HUES6 (cell line): Measurements from ENCODE around the gene B4GALT6.

Experiments
- H3K27ac ChIP-seq: 2 replicates; pipeline ENCODE4 v1.7.0; 2013; ENCODE audit warnings: low read depth, mild to moderate bottlenecking, low read length, inconsistent platforms
- H3K27me3 ChIP-seq: 2 replicates; pipeline ENCODE4 v1.6.1; 2013; ENCODE audit warnings: low read length; ENCODE audit not compliant: control insufficient read depth, insufficient read depth
- H3K36me3 ChIP-seq: 2 replicates; pipeline ENCODE4 v1.6.1; 2013; ENCODE audit warnings: low read length; ENCODE audit not compliant: control insufficient read depth, insufficient read depth
- H3K4me1 ChIP-seq: 2 replicates; pipeline ENCODE4 v1.6.1; 2013; ENCODE audit warnings: low read length; ENCODE audit not compliant: control insufficient read depth, insufficient read depth
- H3K4me3 ChIP-seq: 2 replicates; pipeline ENCODE4 v1.5.1; 2013; ENCODE audit warnings: low read depth, low read length
- H3K9ac ChIP-seq: one replicate; pipeline ENCODE4 v1.6.1; 2013; ENCODE audit warnings: mild to moderate bottlenecking, low read length
- H3K9me3 ChIP-seq: 2 replicates; pipeline ENCODE4 v1.6.1; 2013; ENCODE audit warnings: low read depth, low read length; ENCODE audit not compliant: control insufficient read depth, insufficient read depth

The B4GALT6 gene

DNA sequence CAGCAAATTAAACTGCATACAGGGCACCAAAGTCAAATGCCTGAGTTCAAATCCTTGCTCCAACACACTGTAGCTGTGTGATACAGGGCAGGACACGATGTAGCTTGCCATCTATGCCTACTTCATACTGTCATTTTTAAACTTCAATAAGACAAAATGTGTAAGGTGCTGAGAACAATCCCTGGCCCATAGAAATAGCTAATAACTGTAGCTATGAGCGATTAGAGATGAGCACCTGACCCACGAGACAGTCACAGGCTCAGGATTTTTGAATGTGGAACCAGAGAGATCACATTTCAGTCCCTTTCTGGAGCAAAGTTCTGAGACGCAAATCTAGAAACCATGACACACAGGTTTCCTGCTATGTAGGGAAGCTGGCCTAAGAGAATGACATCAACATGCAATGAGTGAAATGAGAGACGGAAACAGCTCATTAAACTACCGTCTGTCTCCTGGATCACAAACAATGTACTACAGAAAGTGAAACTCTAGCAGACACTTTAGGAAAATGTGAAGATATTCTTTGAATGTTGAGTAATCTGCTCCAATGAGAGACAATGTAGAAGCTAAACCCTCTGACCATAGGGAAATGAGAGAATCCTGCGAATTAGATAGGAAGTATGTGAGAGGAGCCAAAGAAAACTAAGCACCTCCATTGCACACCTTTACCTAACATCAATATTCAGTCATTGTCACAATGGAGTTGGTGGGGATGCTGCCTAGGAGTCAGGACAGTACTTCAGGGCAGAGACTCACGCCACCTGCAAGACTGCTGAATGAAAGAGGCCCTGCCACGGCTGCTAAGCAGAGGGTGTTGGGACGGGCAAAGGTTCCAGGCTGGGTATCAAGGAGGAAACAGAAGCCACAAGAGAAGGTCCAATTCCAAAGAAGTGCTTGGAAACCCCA is 25.5 kb downstream of the B4GALT6 start:
- H3K27me3 ChIP-seq = no peaks in the 10 kb centered on the region
- H3K4me3 ChIP-seq = no peak overlapping the region
- peaks cover 32% of the 10 kb centered on the region for H3K36me3 ChIP-seq
- H3K27ac ChIP-seq = no peak overlapping the region
- H3K9me3 ChIP-seq = peaks cover 2% of the 10 kb centered on the region; the same call in 1 of the 2 replicates
- no peaks in the 10 kb centered on the region; the same call in 1 of the 2 replicates for H3K4me1 ChIP-seq
- no peak overlapping the region for H3K9ac ChIP-seq

DNA sequence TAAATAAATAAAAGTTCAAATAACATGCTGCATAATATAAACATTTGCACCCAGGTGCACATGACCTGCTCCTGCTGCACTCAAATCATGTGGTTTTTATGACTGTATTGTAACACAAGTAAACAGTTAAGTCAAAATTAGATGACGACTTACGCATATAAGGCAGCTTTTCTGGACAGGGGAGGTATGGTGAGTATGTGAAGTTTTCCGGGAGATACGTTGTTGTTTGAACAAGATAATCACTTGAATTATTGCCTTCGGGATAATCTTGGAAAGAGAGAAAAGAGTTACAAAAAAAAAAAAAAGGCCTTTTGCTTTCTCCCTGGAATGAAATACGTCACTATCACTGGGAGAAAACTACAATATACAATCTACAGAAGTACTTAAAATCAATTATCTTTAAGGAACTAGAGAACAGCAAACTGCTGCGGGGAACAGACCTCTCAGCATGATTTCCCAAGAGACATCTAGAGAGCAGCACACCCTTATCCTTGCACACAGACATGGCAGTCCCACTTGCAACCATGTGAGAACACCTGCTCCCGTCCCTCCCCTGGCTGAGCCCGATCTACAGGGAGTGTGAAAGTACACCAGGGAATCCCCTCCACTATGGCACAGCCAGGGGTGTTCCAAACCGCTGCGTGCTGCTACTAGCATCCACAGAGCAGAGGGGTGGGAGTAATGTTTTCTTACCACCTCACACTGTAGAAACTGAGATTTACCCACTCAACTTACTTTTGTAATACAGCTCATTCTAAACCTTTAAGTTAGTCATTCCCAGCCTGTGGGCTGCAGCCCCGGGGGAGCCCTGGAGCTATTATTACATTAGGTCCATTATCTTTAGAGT is 26.3 kb downstream of the B4GALT6 start:
- H3K4me3 ChIP-seq = no peak overlapping the region
- H3K27ac ChIP-seq = no peak overlapping the region
- H3K27me3 ChIP-seq = no peaks in the 10 kb centered on the region
- no peak overlapping the region for H3K9ac ChIP-seq
- peaks cover 2% of the 10 kb centered on the region; the same call in 1 of the 2 replicates for H3K9me3 ChIP-seq
- H3K4me1 ChIP-seq = no peaks in the 10 kb centered on the region; the same call in 1 of the 2 replicates
- H3K36me3 ChIP-seq = peaks cover 27% of the 10 kb centered on the region

- Histone ChIP-seq H3K4me3 (no peak overlapping the region), H3K4me1 (no peaks in the 10 kb centered on the region; the same call in 1 of the 2 replicates), H3K9me3 (peaks cover 2% of the 10 kb centered on the region; the same call in 1 of the 2 replicates)
Measured at GRCh38 chr18:31656754-31657153, 27.6 kb downstream of the B4GALT6 start.

DNA sequence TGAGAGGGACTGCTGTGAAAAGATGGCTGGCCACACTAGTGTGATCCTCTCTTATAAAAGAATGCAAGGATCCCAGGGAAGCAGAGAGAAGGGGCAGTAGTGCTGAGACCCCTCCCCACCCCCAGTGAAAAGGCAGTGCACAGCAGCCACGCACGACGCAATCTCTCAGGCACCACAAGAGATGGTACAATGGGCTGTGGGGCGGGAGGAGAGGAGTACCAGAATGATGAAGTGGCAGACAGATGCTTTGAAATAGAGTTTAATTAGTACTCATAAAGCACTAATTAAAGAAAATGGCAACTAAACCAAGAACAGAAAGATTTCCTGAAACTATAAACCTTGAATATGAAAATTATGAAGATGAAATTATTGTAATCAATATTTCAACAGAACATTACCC is 29.0 kb downstream of the B4GALT6 start:
- Histone ChIP-seq H3K9ac (no peak overlapping the region), H3K27ac (no peak overlapping the region), H3K36me3 (peaks cover 23% of the 10 kb centered on the region), H3K9me3 (no peaks in the 10 kb centered on the region), H3K4me1 (peaks cover 8% of the 10 kb centered on the region), H3K27me3 (no peaks in the 10 kb centered on the region), H3K4me3 (no peak overlapping the region)

More at GRCh38 chr18:31656754-31657153, 27.6 kb downstream of the B4GALT6 start:
- H3K27ac ChIP-seq = no peak overlapping the region
- no peak overlapping the region for H3K9ac ChIP-seq
- H3K27me3 ChIP-seq = no peaks in the 10 kb centered on the region
- H3K36me3 ChIP-seq = peaks cover 29% of the 10 kb centered on the region

DNA sequence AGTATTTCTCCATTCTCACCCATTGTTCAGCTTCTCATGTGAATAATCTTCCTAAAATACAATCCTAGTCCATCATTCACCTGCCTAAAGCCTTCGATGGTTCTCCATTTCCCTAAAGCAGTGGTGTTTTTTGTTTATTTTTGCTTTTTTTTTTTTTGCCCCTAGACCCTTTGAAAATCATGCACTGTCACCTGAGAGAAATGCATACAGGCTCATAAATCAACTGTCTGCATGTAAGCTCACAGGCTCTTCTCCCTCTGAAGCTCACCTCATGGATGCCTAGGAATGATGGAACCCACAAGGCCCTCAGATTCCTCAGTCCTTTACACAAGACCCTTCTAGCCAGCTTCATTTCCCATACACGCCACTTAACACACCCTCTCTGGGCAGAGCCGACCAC is 31.5 kb downstream of the B4GALT6 start:
- Histone ChIP-seq H3K9ac (no peak overlapping the region), H3K27ac (no peak overlapping the region), H3K9me3 (no peaks in the 10 kb centered on the region), H3K36me3 (peaks cover 21% of the 10 kb centered on the region), H3K4me3 (no peak overlapping the region), H3K4me1 (peaks cover 21% of the 10 kb centered on the region), H3K27me3 (no peaks in the 10 kb centered on the region)

DNA sequence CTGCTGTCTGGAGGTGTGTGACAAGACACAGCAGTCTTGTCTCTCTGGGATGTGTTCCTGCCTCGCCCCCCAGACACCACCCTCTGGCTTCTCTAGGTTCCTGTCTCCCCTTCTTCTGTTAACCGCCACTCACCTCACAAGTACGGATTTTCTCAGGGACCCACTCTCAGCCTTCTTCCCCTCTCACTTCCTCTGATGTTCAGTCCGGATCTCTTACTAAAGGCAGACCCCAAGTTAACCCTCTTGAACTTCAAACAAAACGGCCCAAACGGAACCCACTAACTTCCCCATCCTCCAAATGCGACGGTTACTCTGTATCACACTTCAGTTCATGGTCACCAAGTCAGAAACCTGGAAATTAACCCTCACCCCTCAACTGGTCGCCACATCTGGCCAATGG is 32.0 kb downstream of the B4GALT6 start:
- H3K4me1 ChIP-seq = peaks cover 26% of the 10 kb centered on the region
- H3K27ac ChIP-seq = no peak overlapping the region
- H3K9ac ChIP-seq = no peak overlapping the region
- no peaks in the 10 kb centered on the region for H3K9me3 ChIP-seq
- no peaks in the 10 kb centered on the region for H3K27me3 ChIP-seq
- H3K4me3 ChIP-seq = no peak overlapping the region
- H3K36me3 ChIP-seq = peaks cover 19% of the 10 kb centered on the region

DNA sequence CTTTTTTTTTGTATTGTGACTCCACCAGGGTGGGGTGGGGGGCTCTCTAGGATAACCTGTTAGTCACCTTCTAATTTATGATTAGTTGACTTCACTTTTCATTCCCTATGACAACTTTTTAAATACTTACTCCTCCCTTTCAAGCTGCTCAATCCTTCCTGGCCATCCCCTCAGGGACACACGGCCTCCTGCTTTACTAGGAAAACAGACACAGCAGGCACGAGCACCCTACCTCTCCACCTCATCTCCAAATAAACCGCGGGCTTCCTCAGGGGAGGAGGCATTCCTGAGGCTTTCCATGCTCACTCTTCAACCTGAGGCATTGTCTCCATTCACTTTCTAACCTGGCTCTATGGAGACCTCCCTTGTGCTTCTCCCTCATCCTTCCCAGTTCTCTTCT is 33.0 kb downstream of the B4GALT6 start:
- Histone ChIP-seq H3K27ac (no peak overlapping the region), H3K4me3 (no peak overlapping the region), H3K27me3 (no peaks in the 10 kb centered on the region), H3K9ac (no peak overlapping the region), H3K4me1 (peaks cover 36% of the 10 kb centered on the region), H3K36me3 (peaks cover 19% of the 10 kb centered on the region), H3K9me3 (no peaks in the 10 kb centered on the region)

- H3K27ac ChIP-seq = no peak overlapping the region
- H3K4me1 ChIP-seq = peaks cover 38% of the 10 kb centered on the region
- no peak overlapping the region for H3K9ac ChIP-seq
- H3K4me3 ChIP-seq = no peak overlapping the region
- no peaks in the 10 kb centered on the region for H3K9me3 ChIP-seq
- no peaks in the 10 kb centered on the region for H3K27me3 ChIP-seq
- H3K36me3 ChIP-seq = peaks cover 13% of the 10 kb centered on the region
Measured at GRCh38 chr18:31649978-31650719, 34.2 kb downstream of the B4GALT6 start.

DNA sequence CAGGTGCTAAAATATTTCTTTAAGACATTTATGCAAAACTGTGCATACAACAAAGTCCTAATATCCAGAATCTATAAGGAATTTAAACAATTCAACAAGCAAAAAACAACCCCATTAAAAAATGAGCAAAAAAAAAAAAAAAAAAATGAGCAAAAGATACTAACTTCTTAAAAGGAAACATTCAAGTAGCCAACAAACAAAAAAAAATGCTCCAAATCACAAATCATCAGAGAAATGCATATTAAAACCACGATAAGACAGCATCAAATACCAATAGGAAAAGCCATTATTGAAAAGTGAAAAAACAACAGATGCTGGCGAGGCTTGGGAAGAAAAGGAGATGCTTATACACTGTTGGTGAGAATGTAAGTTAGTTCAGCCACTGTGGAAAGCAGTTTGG is 34.9 kb downstream of the B4GALT6 start:
- H3K36me3 ChIP-seq = peaks cover 12% of the 10 kb centered on the region

DNA sequence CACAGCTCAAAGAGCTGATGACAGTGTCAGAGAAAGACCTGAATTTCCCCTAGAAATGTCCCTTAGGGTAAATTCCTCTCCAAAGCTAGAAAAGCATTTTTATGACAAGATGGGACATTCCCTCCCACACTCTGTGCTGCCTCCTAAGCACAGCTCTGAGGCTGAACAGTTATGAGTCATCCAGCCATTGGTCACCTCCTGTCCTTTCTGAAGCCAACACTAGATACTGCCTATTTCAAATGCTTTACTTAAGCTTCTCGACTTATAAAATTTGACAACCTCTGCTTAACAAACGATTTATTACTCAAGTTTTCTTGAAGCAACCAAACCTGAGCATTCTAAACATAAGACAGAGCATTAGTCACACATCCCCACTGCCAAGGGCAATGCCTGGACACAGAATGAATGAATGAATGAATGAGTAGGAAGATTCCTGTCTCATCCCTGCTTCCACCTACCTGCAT is 35.4 kb downstream of the B4GALT6 start:
- H3K27ac ChIP-seq = no peak overlapping the region
- no peak overlapping the region for H3K4me3 ChIP-seq
- H3K4me1 ChIP-seq = peaks cover 38% of the 10 kb centered on the region
- no peaks in the 10 kb centered on the region for H3K27me3 ChIP-seq
- no peaks in the 10 kb centered on the region for H3K9me3 ChIP-seq
- peaks cover 12% of the 10 kb centered on the region for H3K36me3 ChIP-seq
- no peak overlapping the region for H3K9ac ChIP-seq

More for the DNA sequence above, 34.9 kb downstream of the B4GALT6 start:
- Histone ChIP-seq H3K9me3 (no peaks in the 10 kb centered on the region), H3K4me1 (peaks cover 38% of the 10 kb centered on the region), H3K9ac (no peak overlapping the region), H3K27me3 (no peaks in the 10 kb centered on the region), H3K27ac (no peak overlapping the region), H3K4me3 (no peak overlapping the region)
